Panc1 (cell line): ENCODE results near the gene COPS2. TPM values are rescaled to one million over a fixed set of nuclear protein-coding genes. Genes with fewer than 3 reads are reported as not detected.
A peak's percentile ranks its signal among the peaks of the same experiment; 100 is the strongest.

ENCODE experiments used
- ATAC-seq: fragments of 200-7000 bp; cut with Tn5 transposase; 2 replicates; pipeline ENCODE4 v1.9.1; 2020; ENCODE audit warnings: mild to moderate bottlenecking, moderate library complexity
- BruUV-seq: library from RNA; stranded (reverse); fragments of 400-500 nt; replicated peaks from 2 replicates; lab custom pipeline; 2021; lab: Mats Ljungman, UMichigan
- CTCF ChIA-PET: fragments of 300-600 bp; sonication (Branson Sonifier 250); formaldehyde crosslinking; loops from one replicate; lab custom pipeline; 2022; ENCODE audit warnings: antibody characterized with exemption; lab: Charles Lee
- POLR2A ChIA-PET: fragments of 300-600 bp; sonication (Branson Sonifier 250); formaldehyde crosslinking; loops from one replicate; lab custom pipeline; 2022; ENCODE audit warnings: antibody characterized with exemption; lab: Charles Lee
- DNase-seq: peaks from one replicate; pipeline ENCODE4 v3.0.0-alpha.2; 2010; ENCODE audit warnings: low read depth, low spot score
- H3K27ac ChIP-seq: 2 replicates; pipeline ENCODE4 v1.5.1; 2011; ENCODE audit warnings: mild to moderate bottlenecking, low read length, inconsistent platforms
- H3K27me3 ChIP-seq: fragments of 200-500 bp; sonication (Bioruptor generic); 2 replicates; pipeline ENCODE4 v1.6.0; 2014; ENCODE audit warnings: low read length, inconsistent platforms; ENCODE audit not compliant: control insufficient read depth, insufficient read depth
- H3K36me3 ChIP-seq: fragments of 200-500 bp; sonication (Bioruptor generic); 2 replicates; pipeline ENCODE4 v1.5.1; 2014; ENCODE audit warnings: inconsistent platforms, mild to moderate bottlenecking, low read length, moderate library complexity; ENCODE audit not compliant: control insufficient read depth, insufficient read depth
- H3K4me1 ChIP-seq: 2 replicates; pipeline ENCODE4 v1.5.1; 2011; ENCODE audit warnings: inconsistent platforms, mild to moderate bottlenecking, low read length, moderate library complexity; ENCODE audit not compliant: control insufficient read depth, insufficient read depth
- H3K4me3 ChIP-seq, 2 experiments: 2 replicates each; pipeline ENCODE4 v1.5.1; 2011 to 2012; ENCODE audit warnings: low read depth in 2 of 2, low read length in 2 of 2, mild to moderate bottlenecking in 2 of 2, inconsistent platforms in 1 of 2, moderate library complexity in 1 of 2
- H3K9me3 ChIP-seq: fragments of 200-500 bp; sonication (Bioruptor generic); 2 replicates; pipeline ENCODE4 v1.5.1; 2014; ENCODE audit warnings: low read depth, mild to moderate bottlenecking, inconsistent platforms, low read length, moderate library complexity; ENCODE audit not compliant: control insufficient read depth, insufficient read depth
- POLR2AphosphoS5 ChIP-seq: IDR thresholded peaks from 2 replicates; pipeline ENCODE4 v1.6.1; 2012; ENCODE audit warnings: mild to moderate bottlenecking, low read depth, low read length, moderate library complexity
- SIN3A ChIP-seq: IDR thresholded peaks from 2 replicates; pipeline ENCODE4 v1.6.1; 2012; ENCODE audit warnings: low read depth, mild to moderate bottlenecking, low read length, moderate library complexity, borderline replicate concordance; ENCODE audit not compliant: insufficient read depth
- TCF7L2 ChIP-seq: IDR thresholded peaks from 2 replicates; pipeline ENCODE4 v1.6.1; 2011; ENCODE audit warnings: mild to moderate bottlenecking, low read depth, low read length, inconsistent platforms
- in situ Hi-C: cut with HindIII; loops from 2 replicates; pipeline ENCODE4 v1.10.0; 2016; ENCODE audit warnings: low sequenced_read_pairs, low pct_unique_long_range_greater_than_20kb
- intact Hi-C: fragments of 100-400 bp; cut with micrococcal nuclease; formaldehyde crosslinking; loops from one replicate; pipeline ENCODE4 v1.10.0; 2022; ENCODE audit not compliant: unreplicated experiment
- total RNA-seq: library from RNA; stranded (reverse); gene quantifications from one replicate; pipeline ENCODE4 v1.2.1, GENCODE V29; 2021; ENCODE audit not compliant: unreplicated experiment
- TF ChIP-seq, protein P1 (sequence below): fragments of 450-650 bp; IDR thresholded peaks from 2 replicates; pipeline ENCODE4 v1.5.1; 2017; ENCODE audit warnings: mild to moderate bottlenecking
- TF ChIP-seq, protein P2 (sequence below), 2 experiments: IDR thresholded peaks; 2 replicates each; pipeline ENCODE4 v1.6.1; 2011 to 2012; ENCODE audit warnings: low read depth in 2 of 2, control low read depth in 1 of 2, low read length in 1 of 2, mild to moderate bottlenecking in 1 of 2, moderate library complexity in 1 of 2; ENCODE audit not compliant: insufficient read depth in 1 of 2

COPS2 gene
- total RNA-seq, 1 experiment from 2014 or later = 69.4 TPM

DNA sequence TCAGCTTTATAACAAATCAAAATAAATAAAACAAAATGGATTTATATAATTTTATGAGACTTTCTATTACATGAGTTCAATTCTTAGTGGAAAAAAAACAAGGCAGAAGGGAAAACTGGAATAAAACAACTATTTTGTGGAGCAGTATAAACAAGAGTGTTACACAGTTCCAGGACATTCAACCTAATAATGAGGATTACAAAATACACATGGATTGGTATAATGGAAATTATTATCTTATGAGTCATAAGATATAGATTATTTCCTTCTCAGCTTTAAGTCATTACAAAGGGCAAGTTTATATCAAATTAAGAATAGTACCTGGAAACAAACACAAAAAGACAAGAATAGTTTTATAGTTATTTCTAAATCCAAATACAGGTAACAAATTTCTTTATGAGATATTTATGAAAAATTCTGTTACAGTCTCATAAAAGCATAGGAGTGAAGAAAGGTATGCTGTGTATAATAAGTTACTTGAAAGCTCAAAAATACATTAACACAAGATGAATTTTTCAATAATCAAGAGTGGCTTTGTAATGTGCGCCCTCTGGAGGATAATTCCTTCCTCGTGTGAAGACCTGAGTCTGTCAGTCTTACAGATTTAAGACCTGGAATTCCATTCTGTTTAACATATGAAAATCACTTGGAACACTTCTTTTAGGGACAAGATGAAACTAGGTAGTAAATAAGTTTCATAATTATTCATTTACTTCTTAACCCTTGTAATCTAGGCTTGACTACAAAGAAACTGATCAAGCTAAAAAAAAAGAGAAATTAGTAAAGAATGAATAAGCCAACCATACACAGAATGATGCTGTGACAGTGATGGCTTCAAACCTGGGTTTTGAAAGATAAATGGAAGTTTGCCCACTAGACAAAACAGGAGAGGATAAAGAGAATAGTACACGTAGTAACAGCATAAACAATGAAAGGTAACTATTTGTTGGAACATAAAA lies 9.5 kb downstream of the COPS2 start:
- intact Hi-C loops (loop anchor here (2.0 kb wide), 1 partner anchor 283 kb away; no protein-coding TSS in a partner anchor), in situ Hi-C loops (no loop called here)
- no peak for TF ChIP-seq SIN3A
- TF ChIP-seq, protein P1, sequence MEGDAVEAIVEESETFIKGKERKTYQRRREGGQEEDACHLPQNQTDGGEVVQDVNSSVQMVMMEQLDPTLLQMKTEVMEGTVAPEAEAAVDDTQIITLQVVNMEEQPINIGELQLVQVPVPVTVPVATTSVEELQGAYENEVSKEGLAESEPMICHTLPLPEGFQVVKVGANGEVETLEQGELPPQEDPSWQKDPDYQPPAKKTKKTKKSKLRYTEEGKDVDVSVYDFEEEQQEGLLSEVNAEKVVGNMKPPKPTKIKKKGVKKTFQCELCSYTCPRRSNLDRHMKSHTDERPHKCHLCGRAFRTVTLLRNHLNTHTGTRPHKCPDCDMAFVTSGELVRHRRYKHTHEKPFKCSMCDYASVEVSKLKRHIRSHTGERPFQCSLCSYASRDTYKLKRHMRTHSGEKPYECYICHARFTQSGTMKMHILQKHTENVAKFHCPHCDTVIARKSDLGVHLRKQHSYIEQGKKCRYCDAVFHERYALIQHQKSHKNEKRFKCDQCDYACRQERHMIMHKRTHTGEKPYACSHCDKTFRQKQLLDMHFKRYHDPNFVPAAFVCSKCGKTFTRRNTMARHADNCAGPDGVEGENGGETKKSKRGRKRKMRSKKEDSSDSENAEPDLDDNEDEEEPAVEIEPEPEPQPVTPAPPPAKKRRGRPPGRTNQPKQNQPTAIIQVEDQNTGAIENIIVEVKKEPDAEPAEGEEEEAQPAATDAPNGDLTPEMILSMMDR = peak; percentile 81; the same call in 1 of the 2 replicates
- no peak for TF ChIP-seq POLR2AphosphoS5
- ATAC-seq (peak; percentile 79; the same call in 1 of the 2 replicates), DNase-seq (peak; percentile 48)
- POLR2A ChIA-PET = no interaction called here
- Histone ChIP-seq H3K36me3 (peaks cover 13% of the 10 kb centered on the region; the same call in 1 of the 2 replicates), H3K27ac (no peak overlapping the region), H3K9me3 (no peaks in the 10 kb centered on the region), H3K4me1 (peaks cover 12% of the 10 kb centered on the region; the same call in 1 of the 2 replicates), H3K27me3 (no peaks in the 10 kb centered on the region), H3K4me3 (no peak overlapping the region)
- CTCF ChIA-PET = interaction anchor here (0.6 to 1.0 kb wide), 5 partner anchors 16 to 170 kb away, joined by 3 to 9 read pairs (median 3); partner anchors contain the start of gene GALK2
- BruUV-seq = no TSS peak

DNA sequence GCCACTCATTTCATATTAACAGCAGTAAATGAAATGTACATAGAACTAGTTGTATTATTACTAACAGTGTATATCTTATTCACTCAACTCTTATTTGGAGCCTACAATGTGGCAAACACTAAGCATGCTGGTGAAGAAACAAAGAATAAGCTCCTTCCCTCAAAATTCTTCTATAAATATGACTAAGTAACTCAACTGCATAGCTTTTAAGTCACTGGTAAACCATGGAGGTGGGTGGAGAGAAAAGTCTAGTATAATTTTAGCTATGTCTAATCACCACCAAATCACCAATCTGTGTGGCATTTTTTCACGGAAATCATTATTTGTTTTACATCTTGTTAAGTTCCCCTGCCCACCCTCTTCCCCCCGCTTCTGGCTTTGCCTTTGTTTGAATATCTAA lies 17.5 kb downstream of the COPS2 start:
- H3K4me1 ChIP-seq = no peaks in the 10 kb centered on the region
- ChIA-PET POLR2A (no interaction called here), CTCF (no interaction called here)
- ATAC-seq (no peak), DNase-seq (no peak)
- no peaks in the 10 kb centered on the region for H3K27me3 ChIP-seq
- no TSS peak for BruUV-seq
- H3K4me3 ChIP-seq = no peak overlapping the region
- peaks cover 58% of the 10 kb centered on the region for H3K36me3 ChIP-seq
- TF ChIP-seq, protein P1 = no peak
- no peak for TF ChIP-seq SIN3A
- TF ChIP-seq TCF7L2 = no peak
- no peak for TF ChIP-seq POLR2AphosphoS5
- TF ChIP-seq, protein P2, sequence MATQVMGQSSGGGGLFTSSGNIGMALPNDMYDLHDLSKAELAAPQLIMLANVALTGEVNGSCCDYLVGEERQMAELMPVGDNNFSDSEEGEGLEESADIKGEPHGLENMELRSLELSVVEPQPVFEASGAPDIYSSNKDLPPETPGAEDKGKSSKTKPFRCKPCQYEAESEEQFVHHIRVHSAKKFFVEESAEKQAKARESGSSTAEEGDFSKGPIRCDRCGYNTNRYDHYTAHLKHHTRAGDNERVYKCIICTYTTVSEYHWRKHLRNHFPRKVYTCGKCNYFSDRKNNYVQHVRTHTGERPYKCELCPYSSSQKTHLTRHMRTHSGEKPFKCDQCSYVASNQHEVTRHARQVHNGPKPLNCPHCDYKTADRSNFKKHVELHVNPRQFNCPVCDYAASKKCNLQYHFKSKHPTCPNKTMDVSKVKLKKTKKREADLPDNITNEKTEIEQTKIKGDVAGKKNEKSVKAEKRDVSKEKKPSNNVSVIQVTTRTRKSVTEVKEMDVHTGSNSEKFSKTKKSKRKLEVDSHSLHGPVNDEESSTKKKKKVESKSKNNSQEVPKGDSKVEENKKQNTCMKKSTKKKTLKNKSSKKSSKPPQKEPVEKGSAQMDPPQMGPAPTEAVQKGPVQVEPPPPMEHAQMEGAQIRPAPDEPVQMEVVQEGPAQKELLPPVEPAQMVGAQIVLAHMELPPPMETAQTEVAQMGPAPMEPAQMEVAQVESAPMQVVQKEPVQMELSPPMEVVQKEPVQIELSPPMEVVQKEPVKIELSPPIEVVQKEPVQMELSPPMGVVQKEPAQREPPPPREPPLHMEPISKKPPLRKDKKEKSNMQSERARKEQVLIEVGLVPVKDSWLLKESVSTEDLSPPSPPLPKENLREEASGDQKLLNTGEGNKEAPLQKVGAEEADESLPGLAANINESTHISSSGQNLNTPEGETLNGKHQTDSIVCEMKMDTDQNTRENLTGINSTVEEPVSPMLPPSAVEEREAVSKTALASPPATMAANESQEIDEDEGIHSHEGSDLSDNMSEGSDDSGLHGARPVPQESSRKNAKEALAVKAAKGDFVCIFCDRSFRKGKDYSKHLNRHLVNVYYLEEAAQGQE (IDR thresholded peaks at IDR 0.05; ENCODE audit: insufficient read depth in 1 of 2, low read depth in 2 of 2, low read length in 1 of 2) = no peak
- intact Hi-C loops (no loop called here), in situ Hi-C loops (no loop called here)
- no peak overlapping the region for H3K27ac ChIP-seq
- H3K9me3 ChIP-seq = no peaks in the 10 kb centered on the region
